GM11168 (cell line): ENCODE measurements around the gene THPO.

ENCODE experiments used
- in situ Hi-C: fragments of 300-500 bp; cut with MboI; formaldehyde crosslinking; loops from one replicate; pipeline ENCODE4 v1.12.0; 2022; ENCODE audit warnings: low sequenced_read_pairs; ENCODE audit not compliant: unreplicated experiment

Gene THPO

GRCh38 chr3:184368586-184369183, 9.3 kb downstream of the THPO start:
- in situ Hi-C loops: no loop called here

DNA sequence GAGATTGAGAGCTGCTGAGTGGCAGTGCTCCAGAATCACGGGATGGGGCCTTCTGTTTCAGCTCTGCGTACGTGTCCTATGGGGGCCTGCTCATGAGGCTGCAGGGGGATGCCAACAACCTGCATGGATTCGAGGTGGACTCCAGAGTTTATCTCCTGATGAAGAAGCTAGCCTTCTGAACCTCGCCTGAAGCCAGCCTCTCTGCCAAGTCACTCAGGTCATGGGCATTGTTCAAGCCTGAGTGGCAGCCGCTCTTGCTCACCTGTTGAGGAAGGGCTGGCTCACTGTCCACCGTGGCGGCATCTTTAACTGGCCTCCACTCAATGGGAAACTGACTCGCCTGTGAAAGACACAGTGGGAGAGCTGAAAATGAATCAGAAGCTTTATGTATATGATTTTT, 9.9 kb downstream of the THPO start:
- in situ Hi-C loops: no loop called here

DNA sequence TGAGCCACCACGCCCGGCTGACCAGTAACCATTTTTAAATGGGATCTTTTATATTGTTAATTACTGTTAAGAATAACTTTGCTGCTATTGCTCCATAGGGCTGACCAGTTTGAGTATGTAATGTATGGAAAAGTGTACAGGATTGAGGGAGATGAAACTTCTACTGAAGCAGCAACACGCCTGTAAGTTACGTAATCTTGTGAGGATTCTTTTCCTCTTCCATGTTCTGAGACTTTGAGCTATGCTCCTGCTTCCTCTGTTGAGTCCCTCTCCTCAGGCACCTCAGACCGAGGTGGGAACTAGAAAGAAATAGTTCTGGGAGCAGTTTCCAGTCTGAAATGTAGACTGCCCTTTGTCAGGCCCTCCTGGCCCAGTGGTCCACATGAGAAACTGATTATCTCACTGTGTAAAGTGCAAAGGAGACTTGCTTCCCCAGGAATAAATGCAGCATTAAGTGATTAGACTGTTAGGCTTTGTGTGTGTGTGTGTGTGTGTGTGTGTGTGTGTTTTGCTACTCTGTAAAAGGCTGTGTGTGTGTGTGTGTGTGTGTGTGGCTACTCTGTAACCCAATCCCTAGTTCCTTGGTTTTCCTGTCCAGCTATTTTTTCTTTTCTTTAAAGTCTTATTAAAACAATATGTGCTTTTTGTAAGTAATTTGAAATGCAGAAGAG, 11.3 kb downstream of the THPO start:
- in situ Hi-C loops: no loop called here

DNA sequence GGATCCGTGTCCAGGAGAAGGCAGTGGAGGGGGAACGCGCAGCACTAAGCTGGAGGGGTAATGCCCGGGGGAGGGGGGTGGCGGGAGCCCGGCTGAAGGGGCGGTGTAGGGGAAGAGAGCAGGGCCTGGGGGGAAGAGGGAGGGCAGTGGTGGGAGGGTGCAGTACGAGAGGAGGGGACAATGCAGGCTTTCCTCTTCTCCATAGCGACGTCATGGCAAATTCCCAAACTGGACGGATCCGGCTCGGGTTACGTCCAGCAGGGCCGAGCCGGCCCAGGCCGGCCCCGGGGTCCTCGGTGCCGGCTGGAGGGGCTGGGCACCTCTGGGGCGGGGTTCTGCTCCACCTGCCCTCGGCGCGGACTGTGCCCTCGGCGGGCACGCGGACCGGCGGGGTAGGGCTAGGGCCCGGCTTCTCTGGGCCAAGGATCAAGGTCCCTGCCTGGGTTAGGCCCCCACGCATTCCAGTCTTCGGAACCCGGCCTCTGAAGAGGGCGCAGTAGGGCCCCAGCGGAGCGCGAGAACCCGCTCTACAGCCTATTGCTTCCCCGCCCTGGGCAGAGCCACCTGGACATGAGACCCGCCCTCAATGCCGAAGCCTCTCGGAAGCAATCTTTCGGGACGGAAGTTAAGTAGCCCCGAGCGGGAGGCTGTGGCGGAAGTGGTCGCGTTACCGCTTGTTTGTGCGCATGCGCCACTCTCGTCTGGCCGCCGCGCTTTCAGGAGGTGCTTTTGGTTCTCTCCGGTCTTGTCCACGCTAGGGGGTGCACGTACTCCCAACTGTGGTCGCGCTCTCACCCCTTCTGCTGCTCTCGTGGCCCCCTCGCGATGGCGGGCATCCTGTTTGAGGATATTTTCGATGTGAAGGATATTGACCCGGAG, 15.1 kb downstream of the THPO start:
- in situ Hi-C loops: no loop called here

DNA sequence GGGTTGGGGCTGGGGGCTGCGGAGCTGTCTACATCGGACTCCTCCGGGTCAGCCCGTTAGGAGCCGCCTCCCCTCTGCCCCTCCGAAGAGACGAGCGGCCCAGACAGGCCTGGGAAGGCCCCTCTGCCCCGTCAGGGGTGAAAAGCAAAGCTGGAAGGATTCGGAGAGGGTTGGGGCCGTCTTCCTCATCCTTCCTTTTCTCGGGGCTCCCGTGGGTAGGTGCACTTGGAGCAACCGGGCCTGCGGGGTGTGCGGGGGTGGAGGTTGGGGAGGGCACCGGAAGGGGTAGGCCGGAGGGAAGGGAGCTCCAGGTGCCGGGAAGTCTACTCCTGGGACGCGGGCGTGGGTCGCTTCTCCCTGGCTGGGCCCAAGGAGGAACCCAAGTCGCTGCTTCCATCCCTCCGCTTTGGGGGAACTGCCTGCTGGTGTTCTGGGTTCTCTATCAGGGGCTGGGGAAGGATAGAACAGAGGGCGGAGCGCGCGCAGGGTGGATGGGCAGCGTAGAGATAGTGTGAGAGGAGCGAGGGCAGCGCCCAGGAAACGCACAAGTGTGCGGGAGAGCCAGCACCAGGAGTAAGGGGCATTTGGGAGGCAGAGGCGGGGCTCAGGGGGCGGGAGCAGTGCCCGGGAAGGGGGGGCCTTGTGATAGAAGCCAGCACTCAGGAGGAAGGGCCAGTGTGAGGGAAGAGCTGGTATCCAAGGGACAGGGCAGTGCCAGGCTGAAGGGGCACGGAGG, 15.9 kb downstream of the THPO start:
- in situ Hi-C loops: no loop called here

DNA sequence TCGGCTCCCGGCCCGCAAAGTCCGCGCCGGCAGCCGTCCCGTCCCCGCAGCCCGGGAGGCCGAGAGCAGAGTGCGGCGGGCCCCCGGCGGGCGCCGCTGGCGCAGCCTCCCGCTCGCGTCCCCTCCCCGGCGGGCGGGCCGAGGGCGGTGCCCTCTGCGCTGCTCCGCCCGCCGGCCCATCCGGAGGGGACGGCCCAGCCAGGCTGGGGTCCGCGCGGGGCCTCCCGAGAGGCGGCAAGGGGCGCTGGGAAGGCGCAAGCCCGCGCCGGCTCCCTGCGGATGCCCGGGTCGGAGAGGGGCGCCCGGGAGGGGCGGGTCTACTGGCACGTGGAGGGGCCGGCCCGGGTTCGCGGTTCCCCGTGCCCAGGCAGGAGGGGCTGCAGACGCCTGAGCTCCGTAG, 16.5 kb downstream of the THPO start, which contains the start of the genes CLCN2 and POLR2H:
Gene CLCN2, minus strand, starts transcription at position 74 of the 400 bp plus-strand sequence. CDS start 126 bp downstream, outside the sequence.
Gene POLR2H, plus strand, starts transcription at position 179 of the 400 bp plus-strand sequence. CDS start 1,783 bp downstream, outside the sequence.
- in situ Hi-C loops: no loop called here

GRCh38 chr3:184360929-184361531, 17.0 kb downstream of the THPO start:
- in situ Hi-C loops: no loop called here

DNA sequence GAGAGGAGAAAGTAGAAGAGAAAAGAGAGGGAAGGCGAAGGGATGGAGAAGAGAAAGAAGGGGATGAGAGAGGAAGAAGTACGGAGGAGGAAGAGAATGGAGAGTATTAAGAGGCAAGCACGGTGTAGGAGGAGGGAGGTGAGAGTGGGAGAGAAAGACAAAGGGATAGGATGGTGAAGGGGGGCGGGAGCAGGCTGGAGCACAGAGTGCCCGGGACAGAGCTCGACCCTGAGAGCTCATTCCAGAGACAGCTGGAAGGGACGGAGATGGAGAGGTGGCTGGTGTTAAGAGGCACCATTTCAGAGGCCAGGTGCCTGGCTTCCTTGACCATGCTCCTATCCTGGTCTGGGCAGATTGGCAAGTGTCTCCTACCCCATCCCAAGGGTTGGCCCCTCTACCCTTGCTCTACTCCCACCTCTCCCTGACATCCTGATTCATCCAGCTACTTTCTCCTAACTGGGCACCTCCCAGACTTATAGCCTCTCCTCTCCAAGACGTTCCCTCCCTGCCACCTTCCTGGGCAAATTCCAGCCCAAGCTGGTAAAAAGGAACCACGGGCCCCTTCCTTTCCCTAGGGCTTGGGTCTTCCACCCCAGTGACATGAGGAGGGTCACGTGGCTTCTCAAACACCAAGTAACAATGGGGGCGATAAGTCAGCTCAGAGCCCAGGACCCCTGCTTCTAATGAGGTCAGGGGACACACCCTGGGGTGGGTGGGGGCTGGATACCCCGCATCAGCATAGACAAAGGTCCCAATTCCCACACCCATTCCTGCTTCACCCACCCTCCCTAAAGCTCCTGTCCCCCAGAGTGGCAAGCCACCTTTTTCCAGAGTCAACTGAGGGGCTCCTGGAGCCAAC, 17.7 kb downstream of the THPO start:
- in situ Hi-C loops: no loop called here

GRCh38 chr3:184359610-184360009, 18.4 kb downstream of the THPO start:
- in situ Hi-C loops: no loop called here

GRCh38 chr3:184358921-184359350, 19.1 kb downstream of the THPO start:
- in situ Hi-C loops: no loop called here

DNA sequence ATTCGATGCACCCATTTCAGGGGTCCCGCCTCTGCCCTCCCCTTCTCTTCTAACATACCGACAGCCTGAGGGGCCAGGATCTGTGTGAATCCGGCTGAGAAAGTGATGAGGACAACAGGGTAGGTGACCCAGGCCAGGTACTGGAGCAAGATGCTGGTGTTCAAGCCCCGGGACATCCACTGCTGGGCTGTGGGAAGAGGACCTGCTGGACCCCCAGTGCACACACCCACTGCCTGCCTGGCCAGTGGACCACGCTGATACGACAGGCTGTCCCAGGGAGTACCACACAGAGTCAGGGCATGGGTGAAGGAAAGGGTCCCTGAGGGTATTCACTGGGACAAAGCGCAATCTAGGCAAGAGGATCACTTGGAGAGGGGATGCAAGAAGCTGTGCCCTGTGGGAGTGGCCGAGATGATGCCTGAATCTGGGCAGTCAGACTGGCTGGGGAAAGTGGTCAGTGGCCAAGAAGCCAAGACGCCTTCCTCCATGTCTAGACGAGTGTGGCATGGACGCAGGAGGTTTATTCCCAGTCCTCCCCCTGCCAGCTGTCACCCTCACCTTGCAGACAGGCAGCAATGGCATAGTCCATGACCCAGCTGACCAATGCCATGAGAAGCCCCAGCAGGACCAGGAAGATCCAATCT, 19.8 kb downstream of the THPO start:
- in situ Hi-C loops: no loop called here

DNA sequence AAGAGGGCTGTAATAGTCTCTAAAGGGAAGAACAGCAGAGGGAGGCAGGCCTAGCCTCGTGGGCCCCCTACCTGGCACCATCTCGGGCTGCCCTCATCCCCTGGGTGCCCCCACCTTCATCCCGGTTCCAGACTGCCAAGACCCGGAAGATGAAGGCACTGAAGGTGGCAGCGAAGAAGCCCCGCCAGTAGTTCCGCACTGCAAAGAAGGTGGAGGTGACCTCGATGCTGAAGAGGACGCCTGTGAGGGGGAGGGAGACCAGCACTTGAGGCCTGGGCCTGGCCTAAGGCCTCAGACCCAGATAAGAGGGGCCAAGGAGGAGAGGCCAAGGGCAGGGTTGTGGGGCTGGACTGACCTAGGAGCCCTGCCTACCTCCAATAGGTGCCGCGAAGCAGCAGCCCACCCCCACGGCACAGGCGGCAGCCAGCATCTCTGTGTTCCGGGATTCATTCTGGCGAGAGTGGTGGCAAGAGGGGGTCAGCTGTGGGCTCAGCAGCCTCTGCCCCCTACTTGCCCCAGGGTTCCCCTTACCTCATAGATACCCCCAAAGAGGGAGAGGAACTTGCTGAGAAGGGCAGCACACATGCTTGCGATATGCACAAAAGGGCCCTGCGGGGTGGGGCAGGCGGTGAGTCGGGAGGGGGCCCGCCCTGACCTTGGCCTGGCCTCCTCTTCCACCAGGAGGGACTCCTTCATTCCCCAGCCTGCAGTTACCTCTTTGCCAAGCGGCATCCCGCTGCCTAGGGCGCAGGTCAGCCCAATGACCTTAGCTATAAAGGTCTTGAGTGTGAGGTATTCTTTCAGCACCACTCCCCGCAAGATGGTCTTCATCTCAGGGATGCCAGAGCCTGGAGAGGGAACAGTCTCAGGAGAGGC, 20.5 kb downstream of the THPO start:
- in situ Hi-C loops: no loop called here

- in situ Hi-C loops: no loop called here
Observed at GRCh38 chr3:184355261-184356040, 22.6 kb downstream of the THPO start.

- in situ Hi-C loops: no loop called here
Observed at GRCh38 chr3:184354754-184355153, 23.3 kb downstream of the THPO start.

- in situ Hi-C loops: no loop called here
Observed at GRCh38 chr3:184354121-184354728, 23.8 kb downstream of the THPO start.

GRCh38 chr3:184353546-184353941, 24.5 kb downstream of the THPO start:
- in situ Hi-C loops: no loop called here
